HepG2 (cell line): Measurements from ENCODE around the gene TSPAN9.

Experiments used
- ARNTL ChIP-seq: sonication (generic); formaldehyde crosslinking; IDR thresholded peaks from 2 replicates; pipeline ENCODE4 v1.4.0; 2020; ENCODE audit warnings: mild to moderate bottlenecking, missing genetic modification reagents
- CHD2 ChIP-seq: IDR thresholded peaks from 2 replicates; pipeline ENCODE4 v1.6.1; 2011; ENCODE audit warnings: low read depth, low read length, improper control_type of control experiment
- CTCF ChIP-seq: sonication (generic); formaldehyde crosslinking; IDR thresholded peaks from 2 replicates; pipeline ENCODE4 v1.5.0; 2020; ENCODE audit warnings: mild to moderate bottlenecking, missing genetic modification reagents, moderate library complexity
- KAT8 ChIP-seq: IDR thresholded peaks from 2 replicates; pipeline ENCODE4 v1.6.1; 2016; ENCODE audit warnings: missing genetic modification reagents, missing compliant biosample characterization
- KLF9 ChIP-seq: IDR thresholded peaks from 2 replicates; pipeline ENCODE4 v1.6.1; 2016; ENCODE audit warnings: low read depth
- PATZ1 ChIP-seq: sonication (generic); formaldehyde crosslinking; IDR thresholded peaks from 2 replicates; pipeline ENCODE4 v1.4.0; 2020; ENCODE audit warnings: missing genetic modification reagents
- PAXIP1 ChIP-seq: sonication (generic); formaldehyde crosslinking; conservative IDR thresholded peaks from 2 replicates; pipeline ENCODE4 v1.4.0; 2020; ENCODE audit warnings: mild to moderate bottlenecking, missing genetic modification reagents, moderate library complexity
- PRDM10 ChIP-seq: sonication (generic); formaldehyde crosslinking; IDR thresholded peaks from 2 replicates; pipeline ENCODE4 v1.4.0; 2020; ENCODE audit warnings: low read depth, missing genetic modification reagents
- RNF2 ChIP-seq: fragments of 450-650 bp; conservative IDR thresholded peaks from 2 replicates; pipeline ENCODE4 v1.6.1; 2016; ENCODE audit warnings: low read depth
- SRF ChIP-seq: IDR thresholded peaks from 2 replicates; pipeline ENCODE4 v1.6.1; 2011; ENCODE audit warnings: mild to moderate bottlenecking, low read depth, low read length, moderate library complexity
- ZBTB1 ChIP-seq: sonication (generic); formaldehyde crosslinking; IDR thresholded peaks from 2 replicates; pipeline ENCODE4 v1.4.0; 2020; ENCODE audit warnings: missing genetic modification reagents, borderline replicate concordance
- ZNF512 ChIP-seq: sonication (generic); formaldehyde crosslinking; IDR thresholded peaks from 2 replicates; pipeline ENCODE4 v1.4.0; 2020; ENCODE audit warnings: mild to moderate bottlenecking, missing genetic modification reagents
- ZNF549 ChIP-seq: sonication (generic); formaldehyde crosslinking; IDR thresholded peaks from 2 replicates; pipeline ENCODE4 v1.5.0; 2020; ENCODE audit warnings: missing genetic modification reagents
- ZSCAN12 ChIP-seq: sonication (generic); formaldehyde crosslinking; IDR thresholded peaks from 2 replicates; pipeline ENCODE4 v1.9.0; 2021; ENCODE audit warnings: mild to moderate bottlenecking, missing genetic modification reagents

- TF ChIP-seq ARNTL (CRISPR knock-in tag): no peak
- no peak for TF ChIP-seq ZNF512
- no peak for TF ChIP-seq RNF2
- no peak for TF ChIP-seq CTCF
- no peak for TF ChIP-seq PATZ1 (CRISPR knock-in tag)
- TF ChIP-seq KLF9 (CRISPR knock-in tag): no peak
- no peak for TF ChIP-seq SRF
- no peak for TF ChIP-seq PRDM10 (CRISPR knock-in tag)
- no peak for TF ChIP-seq ZSCAN12 (CRISPR knock-in tag)
- TF ChIP-seq KAT8 (CRISPR knock-in tag): no peak
- no peak for TF ChIP-seq ZBTB1
- no peak for TF ChIP-seq CHD2
- TF ChIP-seq PAXIP1 (CRISPR knock-in tag): no peak
- no peak for TF ChIP-seq ZNF549 (CRISPR knock-in tag)
These were observed 202.7 kb downstream of the TSPAN9 start for GRCh38 chr12:3279832-3280231.
